MV-4-11 (cell line): ENCODE results near the gene METTL24.
"Not testable (repeated sequence)": the region's sequence is repeated elsewhere in the genome, so short reads cannot be mapped to it uniquely, and the experiment has no call there.

ENCODE experiments used
- DNase-seq: peaks from one replicate; lab custom pipeline; 2025; lab: John Stamatoyannopoulos, UW

The METTL24 gene

GRCh38 chr6:110360676-110361075, 2.5 kb upstream of the METTL24 start:
- DNase-seq, result no peak

GRCh38 chr6:110359556-110359955, 1.4 kb upstream of the METTL24 start:
- DNase-seq, result no peak

DNA sequence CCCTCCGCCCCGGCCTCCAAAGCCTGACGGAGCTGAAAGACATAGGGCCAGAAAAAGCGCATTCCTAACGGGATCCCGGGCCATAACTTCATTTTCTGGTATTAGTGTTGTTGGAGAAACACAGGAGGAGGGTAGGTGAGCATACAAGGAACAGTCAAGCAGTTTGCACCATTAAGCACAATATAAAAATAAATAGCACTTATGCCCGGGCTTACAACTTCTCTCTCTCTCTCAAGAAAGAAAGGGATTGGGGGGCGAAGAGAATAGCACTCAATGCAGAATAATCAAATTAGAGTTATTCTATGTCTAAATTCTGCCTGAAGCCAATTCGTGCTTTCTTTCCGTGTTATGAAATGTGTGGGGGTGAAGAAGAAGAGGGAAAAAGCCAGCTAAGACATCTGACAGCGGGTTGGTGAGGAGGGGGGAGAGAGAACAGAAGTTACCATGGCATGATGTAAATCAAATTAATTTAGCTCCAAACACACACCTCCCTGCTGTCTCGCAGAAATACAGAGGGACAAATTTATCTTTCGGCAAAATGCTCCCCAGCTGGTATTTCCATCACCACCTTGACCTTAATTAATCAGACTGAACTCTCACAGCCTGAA, 508 bp upstream of the METTL24 start:
- DNase-seq, result no peak

DNA sequence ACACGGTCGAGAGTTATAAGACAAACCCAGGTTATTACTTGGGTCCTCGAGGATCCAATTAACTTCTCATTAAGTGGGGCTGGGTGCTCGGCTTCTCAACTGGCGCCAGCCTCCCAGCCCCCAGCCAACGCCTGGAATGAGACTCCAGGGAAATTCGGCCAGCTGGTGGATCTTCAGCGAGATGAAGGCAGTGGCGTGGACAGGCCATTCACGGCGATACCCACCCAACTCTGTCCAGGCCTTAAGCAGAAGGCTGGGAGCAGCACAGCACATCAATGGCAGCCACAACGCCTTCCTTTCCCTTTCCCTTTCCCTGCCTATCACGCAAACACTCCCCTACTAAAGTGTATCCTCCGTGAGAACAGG, 868 bp downstream of the METTL24 start:
- no peak for DNase-seq

- no peak for DNase-seq
Measured at GRCh38 chr6:110356778-110357177, 1.4 kb downstream of the METTL24 start.

- no peak for DNase-seq
Measured at GRCh38 chr6:110355727-110356126, 2.4 kb downstream of the METTL24 start.

GRCh38 chr6:110355022-110355421, 3.1 kb downstream of the METTL24 start:
- DNase-seq, result no peak

- DNase-seq, result no peak
Measured at GRCh38 chr6:110354153-110354552, 4.0 kb downstream of the METTL24 start.

GRCh38 chr6:110353457-110354001, 4.6 kb downstream of the METTL24 start:
- DNase-seq, result no peak

DNA sequence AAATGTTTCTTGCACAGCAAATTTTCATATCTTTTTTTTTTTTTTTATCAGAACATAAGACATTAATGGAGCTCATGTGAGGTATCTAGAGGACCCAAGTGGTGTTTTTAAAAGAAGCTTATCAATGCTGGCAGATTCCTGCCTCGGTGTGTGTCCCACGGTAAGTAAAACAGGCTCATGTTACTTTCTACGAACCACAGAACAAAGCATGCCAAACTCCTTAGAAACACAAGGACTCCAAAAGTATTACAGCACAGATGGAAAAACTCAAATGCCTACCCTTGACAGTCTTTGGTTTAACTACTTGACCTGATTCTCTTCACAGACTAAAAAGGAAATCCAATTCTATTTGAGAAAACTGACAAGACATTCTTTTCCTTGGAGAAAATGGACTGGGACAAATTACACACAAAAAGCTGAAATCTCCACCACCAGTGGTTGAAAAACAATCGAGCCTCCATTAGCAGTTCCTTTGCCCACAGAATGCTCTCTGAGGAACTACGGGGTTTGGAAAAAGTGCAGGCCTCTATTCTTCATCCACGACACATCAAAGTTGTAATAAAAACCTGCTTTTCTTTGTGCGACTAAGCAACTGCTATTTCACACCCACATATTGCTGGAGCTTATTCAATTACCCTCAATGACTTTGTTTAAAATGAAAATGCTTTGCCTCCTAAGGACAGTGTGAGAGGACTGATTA, 5.4 kb downstream of the METTL24 start:
- DNase-seq, result no peak

DNA sequence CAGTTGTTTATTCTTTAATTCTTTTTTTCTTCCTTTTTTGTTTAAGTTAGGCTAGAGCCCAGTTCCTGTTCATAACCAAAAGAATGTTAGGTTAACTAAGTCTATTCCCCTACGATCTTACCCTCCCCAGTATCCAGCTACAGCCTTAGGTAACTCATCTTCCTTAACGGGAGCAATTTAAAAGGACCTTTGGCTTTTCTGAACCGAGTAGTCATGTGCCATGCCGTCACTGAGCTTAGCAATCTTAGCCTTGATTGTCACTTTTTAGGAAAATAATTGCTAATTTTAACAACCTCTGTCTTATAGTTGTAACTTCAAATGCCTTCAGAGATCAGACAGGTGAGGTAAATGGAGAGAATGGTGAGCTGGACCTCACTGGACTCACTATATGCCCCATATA, 6.2 kb downstream of the METTL24 start:
- DNase-seq, result no peak

DNA sequence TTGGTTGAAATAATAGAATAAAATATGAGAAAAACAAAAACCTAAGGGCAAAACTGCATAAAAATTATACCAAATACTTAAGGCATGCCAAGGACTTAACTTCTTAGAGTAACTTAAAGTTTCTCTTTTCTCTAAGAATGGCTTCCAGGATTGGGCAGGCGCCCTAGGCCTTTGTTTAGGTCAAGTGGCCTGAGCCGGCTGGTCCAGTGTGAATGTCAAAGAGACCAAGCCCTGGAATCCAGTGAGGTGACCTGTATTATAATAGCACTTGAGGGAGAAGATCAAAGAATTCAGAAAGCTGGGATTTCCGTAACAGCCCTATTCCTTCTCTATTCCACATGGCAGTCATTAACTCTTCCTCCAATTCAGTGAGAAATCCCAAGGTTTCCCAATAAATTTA, 6.6 kb downstream of the METTL24 start:
- no peak for DNase-seq

- not testable (repeated sequence) for DNase-seq
Measured at GRCh38 chr6:110350593-110350992, 7.6 kb downstream of the METTL24 start.

- DNase-seq, result no peak
Measured at GRCh38 chr6:110348961-110349690, 9.0 kb downstream of the METTL24 start.

- peak; percentile 22 for DNase-seq
Measured at GRCh38 chr6:110345025-110345424, 13.1 kb downstream of the METTL24 start.

- DNase-seq, result no peak
Measured at GRCh38 chr6:110342759-110343158, 15.4 kb downstream of the METTL24 start.

DNA sequence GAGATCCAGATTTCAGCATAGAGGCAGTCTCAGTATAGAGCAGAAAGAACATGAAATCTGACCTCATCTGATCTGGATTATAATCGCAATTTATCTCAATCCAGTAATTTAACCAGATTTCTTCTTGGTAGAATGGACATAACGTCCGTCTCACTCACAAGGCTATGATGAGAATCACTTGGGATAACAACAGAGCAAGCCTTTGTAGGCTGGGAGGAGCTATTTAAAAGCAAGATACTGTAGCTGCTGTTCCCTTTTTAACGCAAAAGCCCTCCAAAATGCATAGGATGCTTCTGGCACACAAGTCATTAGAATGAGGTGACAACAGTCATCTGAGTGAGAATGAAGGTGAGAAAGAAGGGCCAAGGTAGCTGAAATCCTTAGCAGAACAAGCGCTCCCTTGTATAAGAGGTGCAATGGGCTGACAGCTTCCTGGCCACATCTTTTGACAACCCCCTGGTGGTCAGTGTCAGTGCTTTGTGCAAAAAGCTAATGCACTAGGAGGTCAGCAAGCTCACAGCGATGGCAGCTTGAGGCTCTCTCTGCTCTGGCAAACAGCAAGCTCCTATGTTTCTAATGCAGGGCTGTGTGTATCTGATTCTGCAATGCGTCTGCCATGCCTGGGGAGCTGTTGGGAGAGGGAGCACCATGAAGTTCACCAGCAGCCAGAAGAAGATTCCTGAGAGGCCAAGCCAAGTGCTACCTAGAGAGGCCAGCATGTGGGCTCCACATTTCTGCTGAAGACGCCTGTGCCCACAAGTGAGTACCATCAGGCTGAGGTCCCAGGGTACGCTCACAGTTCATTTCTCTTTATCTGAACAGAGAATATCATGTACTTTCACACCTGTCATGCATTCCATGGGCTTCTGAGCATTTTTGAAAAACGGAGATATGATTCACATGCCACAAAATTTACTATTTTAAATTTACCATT, 16.2 kb downstream of the METTL24 start:
- no peak for DNase-seq

DNA sequence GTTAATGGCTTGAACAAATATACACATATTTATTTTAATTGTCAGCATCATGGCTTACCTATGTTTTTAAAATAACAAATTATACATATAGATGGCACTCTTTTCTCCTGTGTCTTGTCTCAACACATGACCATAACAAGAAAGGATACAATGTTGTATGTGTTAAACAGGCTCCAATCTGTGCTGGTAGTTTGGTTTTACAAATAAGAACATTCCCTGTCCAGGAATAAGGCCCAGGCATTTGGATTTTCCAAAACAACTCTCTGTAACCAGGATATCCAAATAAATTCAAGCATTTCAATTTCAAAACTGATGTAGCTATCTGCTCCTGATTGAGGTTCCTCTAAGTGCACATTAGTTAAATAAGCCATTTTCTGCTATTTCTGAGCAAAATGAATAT, 17.1 kb downstream of the METTL24 start:
- DNase-seq, result no peak

GRCh38 chr6:110340392-110340965, 17.7 kb downstream of the METTL24 start:
- DNase-seq, result no peak

GRCh38 chr6:110338820-110339470, 19.2 kb downstream of the METTL24 start:
- DNase-seq, result no peak

DNA sequence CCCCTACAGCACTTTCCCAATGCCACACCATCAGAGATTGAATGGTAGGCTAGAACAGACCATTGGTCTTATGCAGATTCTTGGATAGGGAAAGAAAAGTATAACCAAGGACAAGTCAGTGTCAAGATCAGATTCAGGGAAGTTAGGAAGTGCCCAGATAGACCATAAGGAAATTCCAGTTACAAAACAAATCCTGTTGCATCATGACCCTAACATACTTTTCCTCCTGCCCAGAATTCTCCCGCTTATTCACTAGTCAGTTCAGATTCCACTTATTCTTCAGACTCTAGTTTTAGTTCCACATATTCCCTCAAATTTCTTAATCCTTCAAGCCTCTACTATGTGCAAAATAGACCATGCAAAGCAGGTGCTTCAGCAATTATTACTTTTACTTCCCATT, 20.7 kb downstream of the METTL24 start:
- DNase-seq, result no peak
